Skeletal muscle cell (primary cell): ENCODE data around the gene PCNX1.
"Not testable (repeated sequence)": the region's sequence is repeated elsewhere in the genome, so short reads cannot be mapped to it uniquely, and the experiment has no call there.

Experiments
- DNase-seq: peaks from one replicate; pipeline ENCODE4 v3.0.0-alpha.2; 2010; ENCODE audit warnings: low read depth
- H3K4me3 ChIP-seq: 2 replicates; pipeline ENCODE4 v1.5.1; 2011; ENCODE audit warnings: low read depth, mild to moderate bottlenecking, control low read depth, low read length, moderate library complexity

PCNX1 gene

DNA sequence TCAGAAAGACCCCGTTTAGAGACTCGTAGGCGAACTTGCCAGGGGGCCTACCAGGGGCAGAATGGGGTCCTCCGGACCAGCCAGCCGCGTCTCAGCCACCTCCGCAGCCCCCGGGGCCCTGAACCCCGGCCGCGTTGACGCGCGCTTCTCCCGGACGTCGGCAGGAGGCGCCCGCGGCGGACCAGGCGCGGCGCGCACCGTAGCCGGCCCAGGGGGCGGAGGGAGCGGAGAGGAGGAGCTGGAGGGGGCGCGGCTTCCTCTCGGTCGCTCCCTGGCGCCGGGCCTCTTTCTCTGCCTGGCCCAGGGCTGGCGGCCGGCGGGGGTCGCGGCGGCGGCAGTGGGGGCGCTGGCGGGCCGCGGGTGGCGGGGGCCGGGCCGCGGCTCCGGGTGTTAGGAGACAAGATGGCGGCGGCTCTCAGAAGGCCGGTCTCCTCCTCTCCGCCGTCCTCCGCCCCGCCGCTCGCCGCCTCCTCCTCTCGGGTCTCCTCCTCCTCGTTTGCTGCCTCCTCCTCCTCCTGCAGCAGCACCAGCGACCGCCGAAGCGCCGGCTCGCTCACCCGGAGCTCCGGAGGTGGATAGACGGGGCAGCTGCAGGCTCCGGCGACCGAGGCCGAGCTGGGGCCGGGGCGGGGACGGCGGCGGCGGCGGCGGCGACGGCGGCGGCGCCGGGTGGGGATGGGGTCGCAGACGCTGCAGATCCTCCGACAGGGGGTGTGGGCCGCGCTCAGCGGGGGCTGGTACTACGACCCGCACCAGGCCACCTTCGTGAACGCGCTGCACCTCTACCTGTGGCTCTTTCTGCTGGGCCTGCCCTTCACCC lies at the start of gene PCNX1:
Gene PCNX1, plus strand, starts transcription at position 284 of the 820 bp plus-strand sequence. Its CDS starts 392 bp downstream, at position 676.
- no peak for DNase-seq
- H3K4me3 ChIP-seq, result peak within 1 kb of the TSS; percentile 93

- DNase-seq, result no peak
- no peak overlapping the region for H3K4me3 ChIP-seq
Observed at GRCh38 chr14:70857496-70857890, 49.8 kb upstream of the PCNX1 start.

DNA sequence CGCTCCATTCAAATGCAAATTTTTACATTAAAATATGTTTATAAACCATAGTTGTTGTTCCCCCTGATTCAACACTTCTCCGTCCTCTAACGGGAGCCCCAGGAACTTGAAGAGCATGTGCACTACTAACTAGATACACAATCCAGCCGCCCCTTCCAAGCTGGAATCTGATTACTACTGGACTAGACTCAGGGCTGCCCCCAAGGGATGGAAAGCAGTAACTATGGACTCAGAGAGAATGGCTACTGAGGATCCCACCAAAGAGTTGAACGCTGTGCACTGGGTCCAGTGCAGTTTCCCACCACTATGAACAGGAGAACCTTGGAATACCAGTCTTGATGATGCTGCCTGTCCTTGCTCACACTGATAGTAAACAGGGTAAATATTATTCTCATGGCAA lies 48.6 kb upstream of the PCNX1 start:
- no peak overlapping the region for H3K4me3 ChIP-seq
- no peak for DNase-seq

GRCh38 chr14:70866992-70867391 lies 40.3 kb upstream of the PCNX1 start:
- not testable (repeated sequence) for H3K4me3 ChIP-seq, DNase-seq

- no peak overlapping the region for H3K4me3 ChIP-seq
- no peak for DNase-seq
Observed at GRCh38 chr14:70871001-70871400, 36.3 kb upstream of the PCNX1 start.

DNA sequence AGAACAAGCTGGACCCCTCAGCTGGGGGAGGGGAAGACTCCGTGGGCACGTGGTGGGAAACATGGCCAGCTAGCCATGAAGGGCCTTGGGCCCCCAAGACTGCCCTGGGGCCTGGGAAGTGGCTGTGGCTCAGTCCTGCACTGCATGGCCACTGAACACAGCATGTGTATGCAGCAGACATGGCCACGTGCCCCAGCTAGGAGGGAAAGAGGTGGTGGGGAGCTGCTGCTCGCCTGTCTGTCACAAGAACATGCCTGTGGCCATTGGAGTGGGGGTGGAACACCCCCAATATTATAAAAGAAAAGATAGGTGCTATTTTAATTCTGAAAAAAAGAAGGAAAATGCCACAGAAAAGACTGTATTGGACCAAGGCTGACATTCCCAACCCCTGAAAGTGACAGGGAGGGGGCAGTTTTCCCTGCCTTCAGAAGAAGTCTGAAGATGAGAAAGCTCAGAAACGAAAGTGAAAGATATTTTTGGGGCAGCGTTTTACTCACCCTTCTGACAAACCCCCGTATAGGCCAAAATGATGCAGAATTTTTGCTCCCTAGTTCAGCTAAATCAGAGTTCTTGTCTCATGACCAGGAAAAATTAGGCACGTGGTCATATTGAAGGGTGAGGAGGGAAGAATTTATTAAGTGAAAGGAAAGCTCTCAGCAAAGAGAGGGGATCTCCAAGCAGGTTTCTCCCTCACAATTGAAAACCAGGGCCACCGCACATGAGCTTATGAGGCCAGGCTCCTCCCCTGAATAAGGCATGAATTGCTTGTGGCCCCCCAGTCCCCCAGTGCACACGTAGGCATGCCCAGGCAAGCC lies 35.2 kb upstream of the PCNX1 start:
- no peak overlapping the region for H3K4me3 ChIP-seq

GRCh38 chr14:70872678-70873020 lies 34.6 kb upstream of the PCNX1 start:
- H3K4me3 ChIP-seq, result no peak overlapping the region
- no peak for DNase-seq

More for the DNA sequence above, 35.2 kb upstream of the PCNX1 start:
- DNase-seq, result no peak

DNA sequence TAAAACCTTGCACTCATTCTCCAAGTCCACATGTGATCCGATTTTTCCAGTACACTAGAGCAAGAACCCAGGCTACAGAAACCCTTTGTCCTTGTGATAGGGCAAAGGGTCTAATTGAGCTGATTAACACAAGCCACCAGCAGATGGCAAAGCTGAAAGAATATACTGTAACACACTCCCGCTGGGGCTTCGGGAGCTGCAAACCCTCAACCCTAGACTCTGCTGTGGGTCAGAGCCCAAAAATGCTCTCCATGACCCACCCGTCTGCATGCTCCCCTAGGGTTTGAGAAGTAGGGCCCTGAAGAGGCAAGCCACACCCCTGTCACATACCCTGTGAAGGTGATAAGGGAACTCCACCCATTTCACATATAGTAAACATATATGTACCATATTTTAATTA lies 33.6 kb upstream of the PCNX1 start:
- no peak overlapping the region for H3K4me3 ChIP-seq
- no peak for DNase-seq

- not testable (repeated sequence) for DNase-seq, H3K4me3 ChIP-seq
Observed at GRCh38 chr14:70875811-70876460, 31.3 kb upstream of the PCNX1 start.

DNA sequence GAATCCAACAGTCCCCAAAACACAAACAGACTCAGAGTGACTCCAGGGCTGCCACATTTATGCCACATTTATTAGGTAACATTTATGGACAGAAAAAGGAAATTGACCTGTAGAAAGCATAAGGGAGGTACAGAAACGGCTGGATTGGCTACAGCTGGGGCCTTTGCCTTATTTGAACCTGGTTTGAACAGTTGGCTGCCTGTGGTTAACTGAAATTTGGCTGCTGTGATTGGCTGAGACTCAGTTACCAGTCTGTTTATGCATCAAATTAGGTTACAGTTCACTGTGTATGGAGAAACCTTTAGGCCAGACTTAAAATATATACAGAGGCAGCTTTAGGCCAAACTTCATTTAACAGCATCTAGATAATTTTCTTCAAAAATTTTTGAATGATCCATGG lies 27.8 kb upstream of the PCNX1 start:
- no peak for DNase-seq
- no peak overlapping the region for H3K4me3 ChIP-seq

DNA sequence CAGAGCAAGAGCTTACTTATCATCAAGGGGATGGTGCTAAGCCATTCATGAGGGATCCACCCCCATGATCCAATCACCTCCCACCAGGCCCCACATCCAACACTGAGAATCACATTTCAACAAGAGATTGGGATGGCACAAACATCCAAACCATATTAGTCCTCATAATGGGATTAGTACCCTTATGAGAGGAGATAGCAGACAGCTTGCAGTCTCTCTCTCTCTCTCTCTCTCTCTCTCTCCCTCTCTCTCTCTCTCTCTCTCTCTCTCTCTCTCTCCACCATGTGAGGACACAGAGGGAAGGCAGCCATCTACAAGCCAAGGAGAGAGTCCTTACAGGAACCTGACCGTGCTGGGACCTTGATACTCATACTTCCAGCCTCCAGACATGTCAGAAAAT lies 26.4 kb upstream of the PCNX1 start:
- not testable (repeated sequence) for H3K4me3 ChIP-seq, DNase-seq

GRCh38 chr14:70881549-70882177 lies 25.6 kb upstream of the PCNX1 start:
- no peak overlapping the region for H3K4me3 ChIP-seq
- no peak for DNase-seq

GRCh38 chr14:70882776-70883492 lies 24.3 kb upstream of the PCNX1 start:
- DNase-seq, result peak; percentile 75
- H3K4me3 ChIP-seq, result no peak overlapping the region

DNA sequence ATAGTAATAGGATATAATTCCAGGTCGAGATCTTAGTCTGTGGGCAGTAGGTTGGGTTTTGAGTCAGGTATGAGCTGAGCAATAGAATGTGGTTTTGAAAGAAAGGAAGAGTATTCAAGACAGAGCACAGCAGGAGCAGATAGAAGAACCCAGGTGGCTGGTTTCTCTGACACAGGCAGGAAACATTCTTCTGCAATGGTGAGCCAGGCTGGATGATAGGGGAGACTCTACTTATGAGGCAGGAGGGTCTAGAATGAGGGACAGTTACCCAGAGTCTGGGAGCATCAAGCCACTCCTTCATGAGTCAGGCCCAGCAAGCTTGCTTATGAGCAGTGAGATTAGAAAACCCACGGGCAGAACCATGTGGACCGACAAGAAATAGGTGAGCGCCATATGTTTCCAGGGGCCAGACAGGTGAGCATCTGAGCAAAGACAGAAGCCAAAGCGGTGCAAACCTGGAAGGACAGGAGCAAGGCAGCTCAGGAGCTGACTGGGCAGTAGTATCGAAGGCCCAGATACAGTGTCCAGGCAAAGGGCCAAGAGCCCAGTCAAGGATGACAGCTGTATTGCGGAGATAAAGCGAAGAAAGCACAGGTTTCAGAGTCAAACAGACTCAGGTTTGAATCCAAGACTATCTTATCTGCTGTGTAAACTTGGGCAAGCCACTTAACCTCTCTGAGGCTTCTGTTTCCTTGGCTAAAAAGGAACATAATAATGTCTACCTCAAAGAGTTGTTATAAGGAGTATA lies 22.5 kb upstream of the PCNX1 start:
- no peak for DNase-seq
- H3K4me3 ChIP-seq, result no peak overlapping the region

- no peak for DNase-seq
- no peak overlapping the region for H3K4me3 ChIP-seq
Observed at GRCh38 chr14:70885343-70886022, 21.8 kb upstream of the PCNX1 start.

- H3K4me3 ChIP-seq, result no peak overlapping the region
- DNase-seq, result no peak
Observed at GRCh38 chr14:70886421-70887206, 20.6 kb upstream of the PCNX1 start.

GRCh38 chr14:70887207-70887681 lies 20.0 kb upstream of the PCNX1 start:
- H3K4me3 ChIP-seq, result no peak overlapping the region
- peak; percentile 94 for DNase-seq
